ENCODE measurements around the gene S100A3.

- no peak for TF ChIP-seq CTCF (IDR thresholded peaks at IDR 0.05)
- no peak for TF ChIP-seq POLR2A (IDR thresholded peaks at IDR 0.05)
- no peak for TF ChIP-seq POLR2AphosphoS5 (IDR thresholded peaks at IDR 0.05)
Observed at GRCh38 chr1:153556348-153556747, 7.3 kb upstream of the S100A3 start.

All from breast epithelium (tissue), 3 donors.